HEK293T (cell line): Measurements from ENCODE around the gene KCNQ1.

Source experiments
- ARNT ChIP-seq: fragments of 450-650 bp; IDR thresholded peaks from 2 replicates; pipeline ENCODE4 v1.6.1; 2017; ENCODE audit warnings: mild to moderate bottlenecking
- BHLHE40 ChIP-seq: fragments of 450-650 bp; IDR thresholded peaks from 2 replicates; pipeline ENCODE4 v1.6.1; 2016; ENCODE audit warnings: mild to moderate bottlenecking, moderate library complexity, borderline replicate concordance
- CTBP1 ChIP-seq: fragments of 450-650 bp; IDR thresholded peaks from 2 replicates; pipeline ENCODE4 v1.6.1; 2016; ENCODE audit warnings: borderline replicate concordance
- ELF4 ChIP-seq: fragments of 450-650 bp; IDR thresholded peaks from 2 replicates; pipeline ENCODE4 v1.6.1; 2017; ENCODE audit warnings: antibody characterized with exemption
- FOXA1 ChIP-seq: fragments of 450-650 bp; IDR thresholded peaks from 2 replicates; pipeline ENCODE4 v1.6.1; 2016; ENCODE audit warnings: mild to moderate bottlenecking
- FOXK2 ChIP-seq: fragments of 450-650 bp; IDR thresholded peaks from 2 replicates; pipeline ENCODE4 v1.6.1; 2016; ENCODE audit warnings: mild to moderate bottlenecking
- HDGF ChIP-seq: fragments of 450-650 bp; IDR thresholded peaks from 2 replicates; pipeline ENCODE4 v1.6.1; 2017; ENCODE audit warnings: antibody characterized with exemption, borderline replicate concordance
- L3MBTL2 ChIP-seq: fragments of 450-650 bp; conservative IDR thresholded peaks from 2 replicates; pipeline ENCODE4 v1.6.1; 2016; ENCODE audit warnings: mild to moderate bottlenecking
- LEF1 ChIP-seq: fragments of 450-650 bp; IDR thresholded peaks from 2 replicates; pipeline ENCODE4 v1.6.1; 2017; ENCODE audit warnings: mild to moderate bottlenecking, borderline replicate concordance
- NFRKB ChIP-seq: fragments of 450-650 bp; IDR thresholded peaks from 2 replicates; pipeline ENCODE4 v1.6.1; 2016; ENCODE audit warnings: mild to moderate bottlenecking, moderate library complexity
- PKNOX1 ChIP-seq: fragments of 450-650 bp; IDR thresholded peaks from 2 replicates; pipeline ENCODE4 v1.6.1; 2016
- SP1 ChIP-seq: fragments of 450-650 bp; IDR thresholded peaks from 2 replicates; pipeline ENCODE4 v1.6.1; 2017
- SUZ12 ChIP-seq: fragments of 450-650 bp; IDR thresholded peaks from 2 replicates; pipeline ENCODE4 v1.6.1; 2016; ENCODE audit warnings: mild to moderate bottlenecking
- TARDBP ChIP-seq: fragments of 450-650 bp; IDR thresholded peaks from 2 replicates; pipeline ENCODE4 v1.6.1; 2016

- TF ChIP-seq ARNT (no peak), FOXA1 (no peak), NFRKB (no peak), HDGF (no peak), PKNOX1 (no peak), SP1 (no peak), BHLHE40 (no peak), L3MBTL2 (no peak), ELF4 (no peak), SUZ12 (no peak), CTBP1 (no peak), FOXK2 (no peak), TARDBP (no peak), LEF1 (no peak)
These were observed 451.2 kb downstream of the KCNQ1 start for GRCh38 chr11:2896047-2896446.
